Eye (tissue), 1 donor: ENCODE data around the gene MSH2.
"Not testable (repeated sequence)": the region's sequence is repeated elsewhere in the genome, so short reads cannot be mapped to it uniquely, and the experiment has no call there.

Experiments used
- DNase-seq: peaks from one replicate; pipeline ENCODE4 v3.0.0-alpha.2; 2015

MSH2 gene

DNA sequence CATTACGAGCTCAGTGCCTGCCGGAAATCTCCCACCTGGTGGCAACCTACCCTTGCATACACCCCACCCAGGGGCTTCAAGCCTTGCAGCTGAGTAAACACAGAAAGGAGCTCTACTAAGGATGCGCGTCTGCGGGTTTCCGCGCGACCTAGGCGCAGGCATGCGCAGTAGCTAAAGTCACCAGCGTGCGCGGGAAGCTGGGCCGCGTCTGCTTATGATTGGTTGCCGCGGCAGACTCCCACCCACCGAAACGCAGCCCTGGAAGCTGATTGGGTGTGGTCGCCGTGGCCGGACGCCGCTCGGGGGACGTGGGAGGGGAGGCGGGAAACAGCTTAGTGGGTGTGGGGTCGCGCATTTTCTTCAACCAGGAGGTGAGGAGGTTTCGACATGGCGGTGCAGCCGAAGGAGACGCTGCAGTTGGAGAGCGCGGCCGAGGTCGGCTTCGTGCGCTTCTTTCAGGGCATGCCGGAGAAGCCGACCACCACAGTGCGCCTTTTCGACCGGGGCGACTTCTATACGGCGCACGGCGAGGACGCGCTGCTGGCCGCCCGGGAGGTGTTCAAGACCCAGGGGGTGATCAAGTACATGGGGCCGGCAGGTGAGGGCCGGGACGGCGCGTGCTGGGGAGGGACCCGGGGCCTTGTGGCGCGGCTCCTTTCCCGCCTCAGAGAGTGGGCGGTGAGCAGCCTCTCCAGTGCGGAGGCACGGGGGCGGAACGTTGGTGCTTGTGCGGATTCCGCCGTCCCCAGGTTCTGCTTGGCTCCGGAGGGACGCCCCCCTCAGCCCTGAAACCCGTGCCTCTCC, at the start of gene MSH2:
TSS of gene MSH2 (plus strand) at position 352 of the 804 bp plus-strand sequence. CDS start at position 388, 36 bp downstream.
- DNase-seq = peak; percentile 95

DNA sequence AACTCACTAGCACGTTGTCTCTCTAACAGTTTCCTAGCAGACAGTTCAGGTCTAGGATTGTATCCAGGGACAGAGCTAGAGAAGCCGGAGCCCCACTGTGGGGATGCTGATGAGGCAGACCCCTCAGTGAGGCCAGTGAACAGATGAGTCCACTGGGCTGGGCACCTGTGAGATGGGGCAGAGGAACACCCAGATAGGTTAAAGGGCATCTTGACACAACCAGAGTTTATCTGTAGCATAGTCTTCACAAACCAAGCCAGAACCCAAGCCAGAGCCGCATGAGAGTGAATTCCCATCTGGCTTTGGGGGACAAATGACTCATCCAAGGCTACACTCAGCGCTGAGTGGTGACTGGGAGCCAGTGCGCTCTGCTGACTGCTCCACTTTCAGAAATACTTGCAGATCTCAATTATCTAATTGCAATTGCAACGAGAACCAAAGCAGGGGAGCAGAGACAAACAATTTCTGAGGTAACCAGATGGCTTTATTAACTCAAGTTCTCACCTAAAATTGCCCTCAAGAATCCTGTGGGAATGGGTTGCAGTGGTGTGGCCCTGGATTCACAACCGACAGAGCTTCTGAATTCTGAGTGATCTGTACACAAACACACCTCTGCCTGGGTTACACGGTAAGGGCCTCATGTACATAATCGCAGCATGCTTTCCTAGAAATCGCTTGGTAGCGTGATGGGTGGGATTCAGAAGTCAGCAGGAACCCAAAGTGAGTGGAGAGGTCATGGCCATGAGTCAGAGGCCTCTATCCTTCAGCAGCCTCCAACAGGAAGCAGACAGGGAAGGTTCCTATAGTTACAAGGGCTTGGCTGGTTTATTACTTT, 48.7 kb upstream of the MSH2 start:
- DNase-seq = no peak

DNA sequence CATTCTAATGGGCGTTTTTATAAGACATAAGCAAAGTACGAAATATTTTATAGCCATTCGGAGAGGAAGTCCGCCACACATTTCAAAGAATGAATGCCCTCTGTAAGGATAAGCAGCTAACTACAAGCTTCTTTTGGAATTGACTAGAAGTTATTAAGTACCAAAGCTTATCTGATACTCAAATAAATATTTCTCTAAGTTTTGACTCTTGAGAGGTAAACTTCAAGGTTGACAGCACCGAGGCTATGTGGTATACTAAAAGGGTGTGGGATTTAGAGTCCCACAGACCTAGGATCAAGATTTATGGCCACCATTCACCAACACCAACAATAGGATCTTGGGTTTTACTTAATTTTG, 48.1 kb upstream of the MSH2 start:
- DNase-seq = no peak

DNA sequence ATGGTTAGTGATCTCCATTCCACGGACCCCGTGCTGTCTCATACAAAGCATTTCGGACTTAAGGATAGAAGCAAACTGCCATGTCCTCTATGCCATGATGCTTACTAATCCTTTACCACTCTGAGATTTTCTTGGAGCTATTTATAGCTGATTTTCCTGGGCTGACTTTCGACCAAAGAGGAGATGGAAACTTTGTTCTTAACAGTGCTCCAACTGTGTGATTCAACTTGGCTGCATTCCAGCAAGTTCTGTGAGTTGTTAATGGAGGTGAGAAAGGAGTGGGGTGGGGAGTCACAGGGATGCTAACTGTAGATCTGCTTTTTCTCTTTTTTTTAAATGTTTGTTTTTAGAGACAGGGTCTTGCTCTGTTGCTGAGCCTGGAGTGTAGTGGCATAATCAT, 45.5 kb upstream of the MSH2 start:
- peak; percentile 34 for DNase-seq

DNA sequence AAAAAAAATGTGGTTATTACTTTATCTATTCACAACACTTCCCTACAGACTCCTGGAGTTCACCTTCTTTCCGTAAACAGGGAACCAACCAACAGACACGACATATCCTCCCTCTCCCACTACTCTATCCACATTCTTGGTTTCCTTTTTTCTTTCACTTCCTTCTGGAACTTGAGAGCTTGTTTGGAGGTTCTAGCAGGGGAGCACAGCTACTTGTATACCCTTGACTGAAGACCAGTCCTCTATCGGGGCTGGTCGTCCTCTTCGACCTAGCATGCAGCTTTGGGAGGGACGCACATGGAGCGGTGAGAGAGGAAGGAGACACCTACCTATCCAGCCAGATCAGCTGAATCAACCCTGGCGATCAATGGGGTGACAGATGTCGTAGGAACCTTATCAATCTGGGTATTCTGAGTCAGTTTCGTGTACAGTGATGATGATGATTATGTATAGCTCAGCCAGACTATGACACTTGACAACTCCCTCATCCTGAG, 43.5 kb upstream of the MSH2 start:
- no peak for DNase-seq

DNA sequence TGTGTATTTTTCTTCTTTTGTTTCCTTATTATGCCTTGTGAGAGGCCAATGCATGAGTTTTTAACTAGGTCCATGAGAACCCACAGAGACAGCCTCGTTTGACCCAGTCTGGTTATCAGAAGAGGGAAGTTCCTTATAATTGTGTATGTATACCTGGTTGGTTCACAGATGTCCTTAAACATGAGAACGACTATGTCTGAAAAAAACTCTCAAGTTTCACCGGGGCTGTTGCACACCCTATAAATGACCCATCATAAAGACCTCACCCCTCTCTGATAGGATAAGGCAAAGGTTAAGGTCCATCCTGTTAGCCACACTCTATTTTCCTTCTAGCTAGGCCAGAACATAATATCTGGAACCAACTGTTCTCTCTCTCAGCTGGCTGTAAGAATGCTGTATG, 42.7 kb upstream of the MSH2 start:
- no peak for DNase-seq

DNA sequence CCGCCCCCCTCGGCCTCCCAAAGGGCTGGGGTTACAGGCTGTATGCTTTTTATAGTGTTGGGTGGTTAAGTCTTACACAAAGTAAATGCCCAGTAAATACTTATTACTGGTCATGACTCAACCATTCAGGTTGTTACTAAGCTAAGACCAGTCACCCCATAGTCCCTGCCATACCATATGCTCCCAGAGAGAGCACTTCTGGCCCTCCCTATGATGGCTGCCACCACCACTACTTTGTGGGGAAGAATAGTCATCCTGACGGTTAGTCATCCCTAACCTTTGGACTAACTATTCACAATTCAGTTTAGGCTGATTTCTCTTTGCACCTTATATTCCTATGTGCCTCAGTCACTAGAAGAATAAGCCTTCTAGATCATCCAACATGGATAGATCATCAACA, 42.0 kb upstream of the MSH2 start:
- DNase-seq = no peak

DNA sequence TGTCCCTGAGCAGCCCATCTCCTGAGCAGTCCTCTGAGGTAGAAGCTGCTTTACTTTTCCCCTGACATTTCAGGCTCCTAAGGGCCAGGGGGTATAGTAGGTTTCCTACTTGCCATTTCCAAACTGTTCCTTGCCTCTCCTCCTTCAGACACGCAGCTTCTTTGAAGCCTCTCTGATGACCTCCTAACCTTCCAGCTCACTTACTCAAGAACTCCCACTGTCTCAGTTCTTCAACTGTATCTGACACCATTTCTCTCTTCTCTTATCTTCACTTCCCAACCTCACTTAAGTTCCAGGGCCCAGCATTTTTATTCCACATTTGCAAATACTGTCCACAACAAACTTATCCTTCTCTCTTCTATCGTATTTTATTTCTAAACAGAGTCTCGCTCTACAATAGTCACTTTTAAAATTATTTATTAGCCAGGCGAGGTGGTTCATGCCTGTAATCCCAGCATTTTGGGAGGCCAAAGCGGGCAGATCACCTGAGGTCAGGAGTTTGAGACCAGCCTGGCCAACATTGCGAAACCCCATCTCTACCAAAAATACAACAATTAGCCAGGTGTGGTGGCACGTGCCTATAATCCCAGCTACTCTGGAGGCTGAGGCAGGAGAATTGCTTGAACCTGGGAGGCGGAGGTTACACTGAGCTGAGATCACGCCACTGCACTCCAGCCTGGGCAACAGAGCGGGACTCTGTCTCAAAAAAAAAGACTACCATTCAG, 41.3 kb upstream of the MSH2 start:
- DNase-seq = not testable (repeated sequence)

DNA sequence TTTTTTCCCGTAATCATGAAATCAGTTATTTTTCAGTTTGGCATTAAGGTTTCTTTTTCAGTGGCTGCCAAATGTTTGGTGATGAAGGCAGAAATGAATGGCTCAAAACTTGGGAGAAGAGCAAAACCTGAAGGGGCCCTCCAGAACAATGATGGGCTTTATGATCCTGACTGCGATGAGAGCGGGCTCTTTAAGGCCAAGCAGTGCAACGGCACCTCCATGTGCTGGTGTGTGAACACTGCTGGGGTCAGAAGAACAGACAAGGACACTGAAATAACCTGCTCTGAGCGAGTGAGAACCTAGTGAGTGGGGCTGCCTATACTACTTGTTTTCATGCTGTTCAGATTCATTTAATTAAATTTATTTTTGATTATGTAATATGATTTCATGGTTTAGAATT, 29.2 kb upstream of the MSH2 start:
- peak; percentile 19 for DNase-seq

DNA sequence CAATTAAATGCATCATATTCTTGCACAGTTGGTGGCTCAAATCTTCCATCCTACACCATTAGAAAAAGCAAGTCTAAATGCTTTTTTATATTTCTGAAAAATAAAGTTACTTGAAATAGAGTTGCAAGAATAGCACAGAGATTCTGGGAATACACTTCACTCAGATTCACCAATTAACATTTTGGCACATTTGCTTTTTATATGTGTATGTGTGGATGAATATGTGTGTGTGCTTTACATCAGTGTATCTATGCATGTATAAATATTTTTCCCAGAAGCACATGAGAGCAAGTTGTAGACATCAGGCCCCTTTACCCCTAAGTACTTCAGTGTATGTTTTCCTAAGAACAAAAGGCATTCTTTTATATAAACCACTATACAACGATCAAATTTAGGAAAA, 27.6 kb upstream of the MSH2 start:
- DNase-seq = no peak

DNA sequence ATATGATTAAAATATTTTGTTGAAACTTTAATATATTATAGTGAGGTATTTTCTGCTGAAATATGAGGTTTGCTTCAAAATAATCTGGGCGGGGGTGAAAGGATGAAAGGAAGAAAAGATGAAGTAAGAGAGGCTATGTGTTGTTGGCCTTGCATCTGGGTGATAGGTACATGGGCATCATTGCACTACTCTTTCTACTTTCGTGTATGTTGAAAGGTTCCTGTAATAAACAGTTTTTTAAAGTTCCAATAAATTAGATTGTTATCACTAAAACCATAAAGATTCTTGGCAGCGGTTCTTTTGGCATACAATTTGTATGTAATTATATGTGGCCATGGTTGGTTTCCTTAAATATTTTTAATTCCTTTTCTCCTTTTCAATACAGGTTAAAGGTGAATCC, 23.6 kb upstream of the MSH2 start:
- no peak for DNase-seq

DNA sequence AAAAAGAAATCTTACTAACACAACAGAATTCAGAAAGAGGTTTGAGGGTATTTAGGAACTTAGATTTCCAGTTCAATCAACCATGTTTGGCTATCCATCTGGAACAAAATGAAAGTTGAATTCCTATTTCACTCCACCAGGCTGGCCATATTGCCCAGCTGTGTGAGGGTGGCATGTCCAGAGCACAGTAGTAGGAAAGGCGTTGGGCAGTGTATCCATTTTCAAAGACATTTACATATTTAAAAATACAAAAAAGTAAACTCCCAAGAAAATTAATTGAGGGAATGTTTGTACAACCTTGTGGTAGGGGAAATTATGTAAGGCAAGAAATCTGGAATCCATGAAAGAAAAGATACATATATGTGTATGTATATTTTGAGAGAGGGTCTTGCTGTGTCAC, 21.5 kb upstream of the MSH2 start:
- no peak for DNase-seq

DNA sequence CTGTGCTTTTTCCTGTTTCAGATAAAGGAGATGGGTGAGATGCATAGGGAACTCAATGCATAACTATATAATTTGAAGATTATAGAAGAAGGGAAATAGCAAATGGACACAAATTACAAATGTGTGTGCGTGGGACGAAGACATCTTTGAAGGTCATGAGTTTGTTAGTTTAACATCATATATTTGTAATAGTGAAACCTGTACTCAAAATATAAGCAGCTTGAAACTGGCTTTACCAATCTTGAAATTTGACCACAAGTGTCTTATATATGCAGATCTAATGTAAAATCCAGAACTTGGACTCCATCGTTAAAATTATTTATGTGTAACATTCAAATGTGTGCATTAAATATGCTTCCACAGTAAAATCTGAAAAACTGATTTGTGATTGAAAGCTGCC, 16.4 kb upstream of the MSH2 start:
- DNase-seq = no peak

DNA sequence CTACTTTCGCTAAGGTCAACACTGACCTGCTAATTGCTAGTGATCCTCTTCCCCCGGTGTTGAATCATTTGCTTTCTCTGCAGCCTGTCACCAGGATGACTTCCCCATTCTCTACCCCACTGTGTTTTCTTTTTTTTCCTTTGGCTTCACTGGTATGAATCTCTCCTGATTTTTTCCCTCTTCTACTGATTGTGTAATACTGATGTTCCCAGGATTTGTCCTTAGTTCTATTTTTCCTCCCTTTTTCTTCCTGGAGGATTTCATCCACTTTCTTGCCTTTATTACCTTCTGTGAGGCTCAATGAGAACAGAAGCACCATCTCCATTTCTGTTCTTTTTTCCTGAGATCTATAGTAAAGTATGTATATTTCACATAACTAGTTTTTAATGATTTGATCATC, 14.1 kb upstream of the MSH2 start:
- DNase-seq = no peak

DNA sequence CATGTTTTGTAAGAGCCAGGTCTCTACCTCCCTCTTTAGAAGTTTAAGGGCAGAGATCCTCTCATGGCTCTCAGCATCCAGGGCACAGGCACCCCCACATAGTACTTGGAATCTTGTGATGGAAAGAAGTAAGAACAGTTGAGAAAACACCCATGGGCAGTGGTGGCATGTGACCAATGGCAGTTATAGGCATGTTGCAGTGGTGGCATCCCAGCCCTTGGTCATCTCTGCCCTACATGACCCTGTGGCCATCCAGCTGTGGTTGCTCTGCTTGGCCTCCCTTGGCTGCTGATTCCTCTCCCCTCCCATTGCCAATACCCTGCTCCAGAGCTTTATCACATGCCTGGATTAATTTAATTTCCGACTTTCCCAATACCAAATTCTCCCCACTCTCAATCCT, 13.3 kb upstream of the MSH2 start:
- DNase-seq = no peak

DNA sequence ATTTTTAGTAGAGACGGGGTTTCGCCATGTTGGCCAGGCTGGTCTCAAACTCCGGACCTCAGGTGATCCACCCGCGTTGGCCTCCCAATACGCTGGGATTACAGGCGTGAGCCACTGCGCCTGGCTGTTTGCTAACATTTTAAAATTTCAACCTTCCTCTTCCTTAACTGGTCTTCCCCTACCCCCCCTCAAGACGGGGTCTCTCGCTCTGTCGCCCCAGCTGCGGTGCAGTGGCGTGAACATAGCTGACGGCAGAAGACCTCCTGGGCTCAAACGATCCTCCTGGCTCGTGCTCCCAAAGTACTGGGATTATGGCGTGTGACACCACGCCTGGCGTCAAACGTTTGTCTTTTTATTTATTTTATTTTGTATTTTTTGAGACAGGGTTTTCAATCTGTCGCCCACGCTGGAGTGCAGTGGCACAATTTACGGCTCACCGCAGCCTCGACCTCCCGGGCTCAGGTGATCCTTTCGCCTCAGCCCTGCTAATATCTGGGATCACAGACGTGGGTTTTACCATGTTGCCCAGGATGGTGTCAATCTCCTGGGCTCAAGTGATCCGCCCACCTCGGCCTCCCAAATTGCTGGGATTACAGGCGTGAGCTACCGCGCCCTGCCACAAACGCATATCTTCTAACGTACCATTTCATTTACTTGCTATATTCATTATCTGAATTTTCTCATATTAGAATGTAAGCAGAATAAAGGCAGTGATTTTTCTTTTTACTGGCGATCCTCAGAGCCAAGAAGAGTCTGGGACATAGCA, 984 bp upstream of the MSH2 start:
- no peak for DNase-seq

DNA sequence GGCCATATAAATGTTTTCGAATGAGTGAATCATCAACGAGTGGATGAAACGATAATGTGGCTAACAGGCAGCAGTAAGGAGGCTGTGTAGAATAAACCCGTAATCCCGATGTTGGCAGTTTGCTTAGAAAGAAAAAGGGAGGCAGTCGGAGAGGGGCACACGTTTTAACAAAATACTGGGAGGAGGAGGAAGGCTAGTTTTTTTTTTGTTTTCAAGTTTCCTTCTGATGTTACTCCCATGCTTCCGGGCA, 476 bp upstream of the MSH2 start:
- DNase-seq = no peak

DNA sequence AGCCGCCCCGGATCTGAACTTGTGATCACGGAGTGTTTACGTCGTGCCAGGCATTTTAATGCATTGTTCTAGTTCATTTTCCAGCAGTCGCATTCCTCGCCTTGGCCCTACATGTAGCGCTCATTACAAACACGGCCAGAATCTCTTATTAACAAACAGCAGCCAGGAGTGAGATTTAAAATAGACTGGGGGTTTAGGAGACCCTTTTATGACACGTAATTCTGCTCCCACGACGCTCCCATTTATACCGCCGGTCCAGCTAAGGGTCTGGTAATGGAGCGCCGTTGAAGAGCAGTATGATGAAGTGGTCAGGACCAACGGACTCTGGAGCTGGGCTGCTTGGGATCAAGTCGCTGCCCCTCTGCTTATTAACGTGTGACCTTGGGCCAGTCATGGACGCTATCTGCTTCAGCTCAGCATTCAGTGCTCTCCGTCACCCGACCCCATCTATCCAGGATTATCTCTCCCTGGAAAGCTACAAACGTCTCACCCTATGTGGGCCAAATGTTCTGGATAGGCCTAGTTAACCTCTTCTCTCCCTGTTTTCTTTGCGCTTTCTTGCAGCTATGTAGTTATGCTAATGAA, 745 bp downstream of the MSH2 start:
- no peak for DNase-seq

DNA sequence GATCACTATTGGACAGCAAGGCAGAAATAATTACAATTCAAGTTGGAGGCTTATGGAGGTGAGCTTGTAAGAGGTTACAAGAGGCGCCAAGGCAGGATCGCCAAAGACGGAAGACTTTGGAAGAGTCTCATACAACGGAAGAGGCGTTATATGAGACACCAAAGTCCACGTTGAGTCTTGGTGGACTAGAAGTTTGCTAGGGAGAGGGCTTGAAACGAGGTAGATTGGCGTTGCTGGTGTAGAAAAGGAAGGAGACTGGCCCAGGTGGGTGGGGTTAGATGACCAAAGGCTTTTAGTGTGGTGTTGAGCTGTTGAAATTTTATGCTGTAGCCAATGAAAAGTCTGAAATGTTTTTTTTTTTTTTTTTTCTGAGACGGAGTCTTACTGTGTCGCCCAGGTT, 1.4 kb downstream of the MSH2 start:
- DNase-seq = no peak

DNA sequence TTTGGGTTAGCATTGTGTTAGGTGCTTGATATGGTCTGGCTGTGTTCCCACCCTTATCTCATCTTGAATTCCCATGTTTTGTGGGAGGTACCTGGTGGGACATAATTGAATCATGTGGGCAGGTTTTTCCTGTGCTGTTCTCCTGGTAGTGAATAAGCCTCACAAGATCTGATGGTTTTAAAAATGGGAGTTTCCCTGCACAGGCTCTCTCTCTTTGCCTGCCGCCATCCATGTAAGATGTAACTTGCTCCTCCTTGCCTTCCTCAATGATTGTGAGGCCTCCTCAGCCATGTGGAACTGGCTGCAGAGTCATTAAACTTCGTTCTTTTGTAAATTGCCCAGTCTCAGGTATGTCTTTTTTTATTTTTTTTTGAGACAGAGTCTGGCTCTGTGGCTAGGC, 2.8 kb downstream of the MSH2 start:
- DNase-seq = no peak

DNA sequence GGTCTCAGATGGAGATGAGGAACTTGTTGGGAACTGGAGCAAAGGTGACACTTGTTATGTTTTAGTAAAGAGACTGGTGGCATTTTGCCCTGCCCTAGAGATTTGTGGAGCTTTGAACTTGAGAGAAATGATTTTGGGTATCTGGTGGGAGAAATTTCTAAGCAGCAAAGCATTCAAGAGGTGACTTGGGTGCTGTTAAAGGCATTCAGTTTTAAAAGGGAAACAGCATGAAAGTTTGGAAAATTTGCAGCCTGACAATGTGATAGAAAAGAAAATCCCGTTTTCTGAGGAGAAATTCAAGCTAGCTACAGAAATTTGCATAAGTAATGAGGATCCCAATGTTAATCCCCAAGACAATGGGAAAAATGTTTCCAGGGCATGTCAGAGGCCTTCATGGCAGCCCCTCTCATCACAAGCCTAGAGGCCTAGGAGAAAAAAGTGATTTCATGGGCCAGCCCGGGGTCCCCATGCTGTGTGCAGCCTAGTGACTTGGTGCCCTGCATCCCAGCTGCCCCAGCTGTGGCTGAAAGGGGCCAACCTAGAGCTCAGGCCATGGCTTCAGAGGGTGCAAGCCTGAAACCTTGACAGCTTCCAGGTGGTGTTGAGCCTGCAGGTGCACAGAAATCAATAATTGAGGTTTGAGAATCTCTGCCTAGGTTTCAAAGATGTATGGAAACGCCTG, 3.8 kb downstream of the MSH2 start:
- DNase-seq = not testable (repeated sequence)

DNA sequence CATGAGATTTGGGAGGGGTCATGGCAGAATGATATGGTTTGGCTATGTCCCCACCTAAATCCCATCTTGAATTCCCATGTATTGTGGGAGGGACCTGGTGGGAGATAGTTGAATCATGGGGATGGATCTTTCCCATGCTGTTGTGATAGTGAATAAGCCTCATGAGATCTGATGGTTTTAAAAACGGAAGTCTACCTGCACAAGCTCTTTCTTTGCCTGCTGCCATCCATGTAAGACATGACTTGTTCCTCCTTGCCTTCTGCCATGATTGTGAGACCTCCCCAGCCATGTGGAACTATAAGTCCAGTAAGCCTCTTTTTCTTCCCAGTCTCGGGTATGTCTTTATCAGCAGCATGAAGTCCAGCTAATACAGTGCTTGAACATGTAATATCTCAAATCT, 5.0 kb downstream of the MSH2 start:
- DNase-seq = not testable (repeated sequence)
